SW480 (cell line): ENCODE data around the gene SPTLC3.
"Not testable (repeated sequence)": the region's sequence is repeated elsewhere in the genome, so short reads cannot be mapped to it uniquely, and the experiment has no call there.

Source experiments
- DNase-seq: peaks from one replicate; pipeline ENCODE4 v3.0.0-alpha.2; 2016; ENCODE audit warnings: low spot score

Gene SPTLC3

DNA sequence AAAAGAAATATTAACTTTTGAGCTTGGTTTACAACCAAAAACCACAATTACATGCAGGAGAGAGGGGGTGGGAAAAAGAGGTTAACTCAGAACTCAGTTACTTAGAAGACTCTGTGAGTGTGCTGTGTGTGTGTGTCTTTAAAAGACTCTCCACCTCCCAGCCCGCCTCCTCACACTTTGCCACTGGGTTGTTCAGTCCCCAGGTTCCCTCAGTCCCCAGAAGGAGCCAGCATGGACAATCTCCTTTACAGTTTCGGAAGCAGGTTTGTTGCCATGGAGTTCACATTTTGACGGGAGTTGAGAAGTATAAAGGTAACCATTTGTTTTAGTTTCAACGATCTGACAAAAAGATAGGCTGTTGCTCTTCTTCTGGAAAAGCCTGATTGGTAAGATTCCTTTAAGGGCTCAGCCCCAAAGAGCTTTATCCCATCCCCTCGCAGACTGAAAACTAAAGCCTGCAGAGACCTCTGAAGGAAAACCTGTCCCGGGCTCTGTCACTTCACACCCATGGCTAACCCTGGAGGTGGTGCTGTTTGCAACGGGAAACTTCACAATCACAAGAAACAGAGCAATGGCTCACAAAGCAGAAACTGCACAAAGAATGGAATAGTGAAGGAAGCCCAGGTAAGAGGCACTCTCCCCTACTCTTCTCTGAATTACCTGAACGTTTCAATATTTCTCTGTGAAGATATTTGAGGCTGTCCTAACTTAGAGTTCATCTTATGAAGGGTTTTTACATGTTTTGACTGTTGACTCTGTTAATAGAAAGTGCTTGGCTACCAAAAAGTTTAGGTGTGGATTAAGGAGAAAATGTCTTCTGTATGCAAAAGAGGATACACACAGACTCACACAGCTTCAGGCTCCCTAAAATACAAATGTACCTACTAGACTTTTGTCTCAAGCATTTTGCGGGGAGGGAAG, at the start of gene SPTLC3:
Gene SPTLC3 (plus strand): TSS at position 212 of the 921 bp plus-strand sequence. CDS start 296 bp downstream, at position 508.
- DNase-seq, result peak; percentile 38

DNA sequence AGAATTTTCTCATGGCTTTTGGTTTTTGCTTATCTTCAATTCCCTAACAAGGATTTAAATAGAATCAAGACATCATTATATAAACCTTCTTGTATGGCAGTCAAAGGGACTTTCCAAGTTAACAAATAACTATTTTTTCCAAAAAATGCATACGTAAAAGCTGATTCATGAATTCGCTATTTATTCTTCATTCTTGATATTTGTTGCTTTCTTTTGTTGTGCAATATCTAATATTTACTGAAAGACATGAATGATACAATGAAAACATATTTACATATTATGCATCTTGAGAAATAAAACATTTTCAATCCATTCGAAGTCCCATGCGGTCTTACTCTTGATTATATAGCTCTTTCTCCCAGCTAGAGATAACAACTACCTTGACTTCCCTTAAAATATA, 47.0 kb upstream of the SPTLC3 start:
- no peak for DNase-seq

DNA sequence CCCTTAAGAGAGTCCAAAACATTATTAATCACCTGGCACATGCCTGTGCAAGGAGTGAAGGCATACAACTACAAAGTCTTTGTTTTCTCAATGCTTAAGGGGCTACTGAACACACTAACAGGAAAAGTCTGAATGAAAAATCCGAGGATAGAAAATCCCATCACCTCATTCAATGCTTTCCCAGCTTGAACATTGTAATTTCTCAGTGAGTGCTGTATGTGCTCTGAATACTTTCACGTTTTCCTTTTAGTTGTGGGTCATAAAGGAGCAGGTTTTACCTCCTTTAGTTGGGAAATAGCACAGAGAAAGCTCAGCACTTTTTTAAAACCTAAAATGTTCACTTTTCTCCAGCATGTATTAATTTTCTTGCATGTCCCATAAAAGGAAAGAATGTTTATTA, 45.9 kb upstream of the SPTLC3 start:
- no peak for DNase-seq

DNA sequence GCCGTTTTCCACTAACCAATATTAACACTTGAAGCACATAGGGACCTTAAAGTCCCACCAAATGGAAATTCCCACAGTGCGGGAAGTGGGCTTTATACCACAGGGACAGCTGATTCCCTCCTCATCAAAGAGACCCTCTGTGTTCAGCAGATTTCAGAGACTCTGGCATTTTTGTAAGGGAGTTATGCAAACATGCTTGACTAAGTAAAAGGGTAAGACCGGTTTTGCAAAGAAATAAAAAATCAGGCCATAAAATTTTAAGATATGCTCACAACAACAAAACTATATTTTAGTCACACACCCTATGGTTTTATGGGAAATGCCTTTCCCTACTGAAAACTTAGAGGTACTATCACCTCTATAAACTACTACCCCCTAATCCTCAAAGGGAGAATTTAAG, 45.4 kb upstream of the SPTLC3 start:
- DNase-seq, result no peak

DNA sequence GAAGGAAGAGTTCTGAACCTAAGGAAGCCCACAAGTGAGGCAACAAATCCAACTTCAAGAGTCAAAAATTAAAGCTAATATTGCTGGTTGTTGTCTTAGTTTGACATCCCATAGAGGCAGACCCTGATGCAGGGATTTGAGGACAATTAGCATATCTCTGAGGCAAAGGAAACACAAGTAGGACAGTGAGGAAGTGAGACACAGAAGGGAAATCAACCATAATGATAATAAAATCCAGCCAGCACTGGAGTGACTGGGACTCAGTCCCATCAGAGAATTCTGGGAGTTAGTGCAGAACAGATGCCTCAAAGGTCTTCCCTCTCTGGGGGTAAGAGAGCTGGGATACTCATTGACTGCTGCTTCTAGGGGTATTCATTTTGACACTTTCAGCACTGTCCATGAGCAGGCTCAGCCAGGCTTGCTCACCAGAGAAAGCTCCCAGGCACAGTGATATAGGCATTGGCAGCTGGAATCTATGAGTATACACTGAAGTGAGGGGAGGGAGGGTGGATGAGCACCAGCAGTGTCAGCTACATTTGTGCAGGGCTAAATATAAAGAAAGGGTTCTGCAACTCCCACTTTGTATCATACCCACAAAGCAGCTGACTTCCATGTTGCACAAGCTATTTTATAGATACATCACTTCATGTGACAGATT, 43.4 kb upstream of the SPTLC3 start:
- DNase-seq, result no peak

DNA sequence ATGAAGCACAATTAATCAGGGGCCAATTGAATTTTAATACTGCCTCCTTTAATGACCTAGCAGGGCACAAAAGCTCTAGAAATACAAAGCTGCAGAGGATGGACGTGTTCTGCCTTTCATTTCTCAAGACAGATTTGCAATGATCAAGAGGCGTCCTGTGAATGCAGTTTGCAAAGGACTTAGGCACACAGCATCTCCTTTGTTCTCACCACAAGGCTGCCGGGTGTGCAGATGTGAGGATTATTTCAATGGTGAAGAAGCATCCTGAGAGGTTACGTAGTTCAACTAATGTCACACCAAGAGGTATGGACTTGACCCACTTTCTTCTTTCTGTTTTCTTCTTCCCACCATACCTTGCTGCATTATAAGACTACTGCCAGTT, 42.9 kb upstream of the SPTLC3 start:
- no peak for DNase-seq

DNA sequence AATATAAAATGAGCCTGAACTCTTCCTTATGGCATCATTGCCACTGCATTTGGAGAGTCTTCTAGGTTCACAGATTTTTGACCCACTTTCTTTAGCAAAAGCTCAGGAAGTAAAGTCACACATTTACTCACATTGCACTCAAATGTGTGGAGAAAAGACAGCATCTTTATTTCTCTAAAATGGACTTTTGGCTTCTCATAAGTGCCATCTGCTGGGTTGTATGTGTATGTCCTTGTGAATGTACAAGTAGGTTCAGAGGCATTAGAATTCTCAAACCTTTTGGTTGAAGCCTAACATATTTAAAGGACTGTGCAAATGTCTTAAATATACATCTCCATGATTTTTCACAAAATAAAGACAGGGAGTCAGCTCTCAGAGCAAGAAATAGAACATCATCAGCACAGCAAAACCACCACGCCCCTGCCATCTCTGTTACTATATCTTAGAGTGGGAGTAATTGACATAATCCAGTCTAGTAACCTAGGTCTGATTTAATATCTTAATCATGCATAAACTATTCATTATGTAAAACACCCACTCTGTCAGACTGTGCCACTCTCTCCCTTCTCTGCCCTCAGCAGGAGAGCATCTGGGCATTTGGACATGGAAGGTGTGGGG, 42.2 kb upstream of the SPTLC3 start:
- DNase-seq, result peak; percentile 25

DNA sequence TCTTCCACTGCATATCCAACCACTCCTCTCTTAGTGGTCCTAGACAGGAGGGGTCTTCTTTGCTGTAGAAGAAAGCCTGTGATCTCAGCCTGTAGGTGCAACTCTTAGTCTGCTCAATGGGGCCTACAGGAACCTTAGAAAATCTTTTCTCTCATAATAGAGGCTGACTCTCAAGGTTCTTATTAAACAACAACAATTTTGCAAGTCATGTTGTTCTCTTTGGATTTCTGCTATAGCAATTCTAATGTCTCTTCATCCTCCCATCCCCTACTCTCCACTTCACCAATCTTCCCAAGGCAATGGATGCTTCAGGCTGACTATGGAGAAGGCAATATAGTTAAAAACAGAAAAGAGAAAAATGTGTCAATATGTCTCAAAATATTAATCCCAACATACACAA, 40.8 kb upstream of the SPTLC3 start:
- DNase-seq, result no peak

DNA sequence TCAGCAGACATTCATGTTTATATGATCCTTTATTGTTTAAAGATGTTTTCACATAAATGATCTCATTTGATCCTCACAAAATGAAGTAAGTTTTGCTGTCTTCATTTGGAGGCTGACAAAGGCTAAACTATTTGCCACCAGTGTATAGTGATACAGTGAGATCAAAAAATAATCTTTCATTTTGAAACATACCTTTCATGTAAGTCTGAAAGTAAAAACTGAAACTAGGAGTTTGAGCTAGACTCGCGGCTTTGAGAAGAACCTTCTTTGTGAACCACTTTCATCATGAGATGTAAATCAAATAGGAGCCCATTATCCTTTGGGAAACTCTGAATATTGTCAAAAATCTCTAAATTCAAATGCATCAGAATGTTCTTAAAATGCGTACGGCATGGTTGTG, 40.3 kb upstream of the SPTLC3 start:
- no peak for DNase-seq

DNA sequence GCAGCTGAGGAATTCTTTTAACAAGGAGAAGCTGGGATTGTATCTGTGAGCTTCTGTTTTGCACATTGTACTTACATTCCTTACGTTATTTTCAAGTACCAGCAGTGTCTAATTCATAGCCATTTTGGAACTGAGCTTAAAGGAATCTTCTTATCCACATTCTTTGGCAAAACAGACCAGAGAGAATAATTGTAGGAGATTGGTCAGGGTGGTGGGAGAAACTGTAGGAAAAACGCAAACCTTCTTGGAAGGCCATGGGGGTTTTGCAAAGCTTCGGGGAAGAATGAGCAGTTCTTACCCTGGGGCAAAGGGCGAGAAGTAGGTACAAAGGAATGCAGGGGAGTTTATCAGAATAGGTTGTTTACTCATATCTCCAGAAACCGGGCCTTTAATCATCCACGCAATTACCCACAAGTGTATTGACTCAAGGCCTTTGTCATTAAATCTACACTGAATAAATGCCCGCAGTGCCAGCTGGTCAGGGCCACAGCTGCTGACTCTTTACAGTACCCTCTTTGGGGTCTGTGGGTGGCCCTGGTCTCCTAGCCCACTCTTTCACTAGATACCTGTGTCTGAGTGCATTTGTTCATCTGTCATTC, 39.6 kb upstream of the SPTLC3 start:
- no peak for DNase-seq

DNA sequence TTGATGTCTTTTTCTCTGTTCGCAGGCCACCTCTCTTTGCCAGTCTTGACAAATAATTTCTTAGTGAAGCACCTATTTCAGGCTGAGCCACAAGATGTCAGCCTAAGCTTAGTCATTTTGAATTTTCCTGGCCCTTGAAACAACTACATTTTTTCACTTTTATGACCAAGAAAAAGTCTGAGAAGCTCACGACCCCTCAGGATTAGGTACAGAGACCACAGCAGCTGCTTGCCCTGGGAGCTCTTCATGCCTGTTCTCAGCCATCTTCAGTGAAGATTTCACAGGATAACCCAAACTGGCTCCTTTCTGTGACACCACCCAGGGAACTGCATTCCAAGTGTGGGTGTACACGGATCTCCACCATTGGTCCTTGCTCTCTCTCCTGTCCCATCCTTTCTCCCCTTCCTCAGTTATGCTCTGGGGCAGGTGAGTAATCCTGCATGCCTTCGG, 38.4 kb upstream of the SPTLC3 start:
- peak; percentile 42 for DNase-seq

DNA sequence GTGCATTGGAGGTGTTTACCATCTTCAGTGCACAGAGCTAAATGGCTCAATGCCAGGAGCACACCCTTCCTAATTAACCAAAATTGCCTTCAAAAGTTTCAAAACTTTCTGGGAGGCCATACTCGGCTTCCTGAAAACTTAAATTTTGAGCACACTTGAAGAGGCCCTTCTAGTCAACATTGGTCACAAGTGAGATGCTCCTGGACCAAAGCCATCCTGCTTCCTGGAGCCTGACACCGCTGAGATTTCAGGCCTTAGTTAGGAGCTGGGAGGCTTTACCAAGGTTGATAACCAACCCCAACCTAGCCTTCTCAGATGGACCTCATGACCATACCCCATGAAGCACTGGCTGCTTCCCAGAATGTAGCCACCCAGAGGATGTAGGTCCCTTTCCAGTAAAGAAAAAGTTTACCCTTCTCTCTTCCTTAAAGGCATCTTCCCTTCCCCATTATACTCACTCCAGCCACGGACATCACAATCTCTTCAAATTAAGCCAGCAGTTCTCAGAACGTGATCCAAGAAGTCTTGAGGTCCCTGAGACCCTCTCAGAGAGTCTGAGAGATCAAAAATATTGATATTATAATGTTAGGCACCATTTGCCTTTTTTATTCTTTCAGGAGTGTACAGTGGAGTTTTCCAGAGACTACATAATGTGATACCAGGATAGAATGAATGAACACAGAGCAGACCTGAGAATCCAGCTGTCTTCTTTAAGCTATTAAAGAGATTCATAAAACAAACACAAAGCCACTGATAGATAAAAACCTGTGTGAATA, 32.8 kb upstream of the SPTLC3 start:
- no peak for DNase-seq

DNA sequence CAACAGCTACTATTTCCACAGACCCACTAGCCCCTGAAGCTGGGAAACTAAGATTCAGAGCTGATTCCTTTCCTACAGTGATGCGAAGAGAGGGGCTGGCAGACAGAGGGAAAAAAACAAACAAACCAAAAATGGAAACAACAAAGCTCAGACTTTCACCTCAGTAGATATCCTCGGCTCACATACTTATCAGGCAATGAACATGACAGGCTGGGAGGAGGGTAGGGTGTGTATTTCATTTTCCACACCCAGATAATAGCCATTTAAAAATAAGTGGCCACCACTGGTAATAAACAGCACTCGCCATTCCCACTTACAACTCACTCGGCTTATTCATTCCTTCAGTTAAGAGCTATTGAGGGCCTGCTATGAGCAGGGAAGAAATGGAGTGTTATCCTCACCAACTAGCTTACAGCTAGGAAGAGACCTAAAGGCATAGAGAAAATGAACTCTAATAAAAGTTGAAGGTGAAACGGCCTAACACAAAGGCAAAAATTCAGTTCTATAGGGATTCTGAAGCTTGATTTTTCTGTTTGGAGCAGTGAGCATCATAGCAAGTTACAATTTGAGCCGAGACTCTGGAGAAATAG, 32.0 kb upstream of the SPTLC3 start:
- DNase-seq, result no peak

DNA sequence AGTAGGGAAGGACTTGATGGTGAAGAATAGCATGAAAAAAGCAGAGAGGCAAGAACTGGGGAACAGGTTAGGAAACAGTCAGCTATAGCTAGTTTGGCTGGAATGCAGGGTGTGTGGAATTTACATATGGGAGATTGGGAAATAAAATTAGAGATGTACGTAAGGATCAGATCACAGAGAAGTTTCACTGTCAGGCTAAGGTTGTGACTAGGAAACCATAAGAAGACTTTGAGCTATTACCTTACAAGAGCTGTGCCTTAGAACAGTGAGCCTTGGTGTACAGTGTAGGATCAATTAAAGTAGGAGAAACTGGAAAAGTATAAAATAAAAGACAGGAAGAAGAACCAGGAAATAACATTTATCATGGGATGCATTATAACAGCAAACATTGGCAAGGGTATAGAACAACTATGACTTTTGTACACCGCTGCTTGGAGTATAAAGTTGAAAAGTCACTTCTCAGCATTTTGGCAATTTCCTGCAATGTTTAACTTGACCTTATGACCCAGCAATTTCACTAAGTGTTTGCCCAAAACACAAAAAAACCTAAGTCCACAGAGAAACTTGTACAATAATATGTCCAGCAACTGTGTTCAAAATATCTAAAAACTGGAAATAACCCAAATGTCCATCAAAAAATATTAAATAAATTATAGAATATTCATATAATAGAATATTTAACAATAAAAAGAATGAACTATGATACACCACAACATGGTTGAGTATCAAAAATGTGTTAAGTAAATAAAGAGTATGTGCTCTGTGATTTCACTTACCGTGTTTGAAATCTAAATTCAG, 31.2 kb upstream of the SPTLC3 start:
- no peak for DNase-seq

DNA sequence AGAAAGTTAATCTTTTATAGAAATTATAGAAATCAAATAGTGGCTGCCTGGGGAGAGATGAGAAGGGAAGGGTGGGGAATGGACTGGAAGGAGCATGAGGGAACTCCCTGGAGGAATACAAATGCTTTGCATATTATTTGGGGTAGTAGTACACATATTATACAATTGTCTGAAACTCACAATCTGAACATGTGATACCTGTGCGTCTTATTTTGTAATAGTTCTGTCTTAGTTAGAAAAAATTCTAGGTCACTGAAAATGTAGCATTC, 30.7 kb upstream of the SPTLC3 start:
- no peak for DNase-seq

DNA sequence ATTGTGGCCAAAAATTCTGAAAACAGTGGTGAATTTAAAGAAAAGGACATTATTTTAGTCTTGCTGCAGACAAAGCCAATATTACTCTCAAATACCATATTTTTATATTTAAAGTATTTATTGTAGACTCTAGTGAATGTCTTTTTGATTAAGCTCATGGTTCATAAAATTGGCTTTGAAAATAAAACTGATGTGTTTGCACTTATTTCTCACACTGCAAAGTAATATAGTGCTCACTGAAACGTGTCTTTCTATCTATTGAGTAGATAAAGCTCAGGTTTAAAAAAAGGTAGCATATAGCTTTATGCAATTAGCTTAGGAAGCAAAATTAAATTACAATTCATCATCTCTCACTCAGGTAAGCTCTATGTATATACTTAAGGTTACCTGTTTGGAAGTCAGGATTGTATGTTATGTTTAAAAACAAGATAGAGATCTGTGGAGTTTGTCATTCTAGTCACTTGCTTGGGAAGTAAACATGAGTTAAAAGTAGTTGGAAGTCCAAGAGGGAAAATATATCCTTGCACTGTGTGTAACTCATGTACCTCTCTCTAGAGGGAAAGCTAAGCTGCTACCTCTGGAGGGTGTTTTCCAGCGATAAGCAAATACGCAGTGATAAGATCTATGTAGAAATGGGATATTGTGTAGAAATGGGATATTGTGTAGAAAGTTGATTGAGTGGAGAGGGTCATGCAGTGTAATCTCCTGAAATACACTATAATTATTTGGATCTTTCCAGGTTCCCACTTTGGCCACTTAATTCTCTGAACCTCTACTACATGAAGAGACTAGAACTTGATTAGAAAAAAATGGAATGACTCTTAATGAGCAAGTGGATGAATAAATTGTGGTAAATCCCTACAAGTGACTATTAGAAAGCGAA, 29.9 kb upstream of the SPTLC3 start:
- no peak for DNase-seq

DNA sequence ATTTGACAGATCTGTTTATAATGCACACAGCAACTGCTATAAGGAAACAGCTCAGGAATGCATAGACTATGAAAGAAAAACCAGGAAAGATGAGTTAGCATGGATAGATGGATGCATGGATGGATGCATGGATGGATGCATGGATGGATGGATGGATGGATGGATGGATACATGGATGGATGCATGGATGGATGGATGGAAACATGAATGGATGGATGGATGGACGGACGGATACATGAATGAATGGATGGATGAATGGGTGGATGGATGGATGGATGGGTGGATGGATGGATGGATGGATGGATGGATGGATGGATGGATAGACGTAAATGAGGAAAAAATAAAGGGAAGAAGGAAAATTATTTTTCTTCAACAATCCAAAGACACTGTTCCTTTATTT, 29.1 kb upstream of the SPTLC3 start:
- not testable (repeated sequence) for DNase-seq

DNA sequence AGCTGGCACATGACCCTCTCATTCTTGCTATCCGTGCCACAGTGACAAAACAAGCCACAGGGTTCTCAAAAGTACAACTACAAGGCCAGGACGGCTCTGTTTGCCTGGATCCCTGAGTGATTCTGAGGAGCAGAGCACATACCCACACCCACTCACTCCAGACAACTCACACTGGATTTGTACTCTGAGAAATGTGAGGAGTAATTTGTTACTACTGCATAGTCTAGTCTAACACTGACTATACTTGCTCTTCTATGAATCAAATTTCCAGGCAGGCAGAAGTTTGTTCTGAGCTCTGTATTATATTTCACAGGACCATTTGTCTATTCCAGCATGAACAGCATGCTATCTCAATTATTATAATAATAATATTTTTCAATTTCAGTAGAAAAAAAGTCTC, 26.7 kb upstream of the SPTLC3 start:
- no peak for DNase-seq

DNA sequence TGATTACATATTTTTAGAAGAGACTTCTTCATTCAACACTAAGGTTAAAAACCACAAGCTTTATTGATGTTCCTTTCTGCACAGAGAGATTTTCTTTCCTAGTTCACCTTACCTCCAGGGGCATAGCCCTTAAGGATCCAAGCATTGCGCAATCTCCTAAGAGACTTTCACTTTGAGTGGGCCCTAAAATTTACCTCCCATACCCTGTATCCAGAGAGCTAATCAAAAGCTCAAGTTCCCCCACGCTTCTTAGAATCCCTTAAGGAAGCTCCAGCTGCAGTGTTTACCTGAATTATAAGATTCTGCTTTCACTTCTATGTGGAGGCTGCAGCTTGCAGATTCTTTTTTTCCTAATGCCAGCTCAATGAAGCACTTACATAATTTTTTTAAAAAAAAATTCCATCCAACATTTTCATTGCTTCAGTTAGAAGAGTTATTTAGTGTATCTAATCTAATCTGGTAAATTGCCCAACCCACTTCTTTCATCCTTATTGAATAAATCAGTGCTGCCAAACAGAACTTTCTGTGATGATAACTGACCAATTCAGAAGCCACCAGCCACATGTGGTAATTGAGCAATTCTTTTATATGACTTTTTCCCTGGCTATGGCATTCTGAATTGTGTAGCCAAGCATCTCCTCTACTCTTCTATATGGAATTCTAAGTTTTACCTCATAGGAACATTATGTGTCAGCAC, 24.6 kb upstream of the SPTLC3 start:
- DNase-seq, result no peak
